Pancreas (tissue), 10 donors: ENCODE data around the gene NEU2. TPM values are rescaled to one million over a fixed set of nuclear protein-coding genes. Genes with fewer than 3 reads are reported as not detected.
A peak's percentile ranks its signal among the peaks of the same experiment; 100 is the strongest.
"Not testable (repeated sequence)": the region's sequence is repeated elsewhere in the genome, so short reads cannot be mapped to it uniquely, and the experiment has no call there.

Experiments
- ATAC-seq, 4 donors: fragments of 200-7000 bp; cut with Tn5 transposase; one replicate each; pipeline versions ENCODE4 v1.8.0 to v1.9.1; 2020; ENCODE audit warnings: mild to moderate bottlenecking in 4 of 4, moderate library complexity in 4 of 4
- DNase-seq, 6 donors: peaks; one replicate each; pipeline ENCODE4 v3.0.0-alpha.2; 2020
- FAIRE-seq: peaks from 2 replicates; lab custom pipeline; 2012; peaks lifted over from hg19 to GRCh38; lab: Jason Lieb, UNC
- H3K27ac ChIP-seq, 4 donors: fragments of 200-600 bp; sonication (generic); 1 replicate in 3 of 4; 2 replicates in 1 of 4; pipeline versions ENCODE4 v1.5.0 to v1.8.0; 2020
- H3K27me3 ChIP-seq, 4 donors: fragments of 200-600 bp; one replicate each; pipeline ENCODE4 v1.8.0; 2021
- H3K36me3 ChIP-seq, 3 donors: fragments of 200-600 bp; sonication (generic) in 1 of 3; one replicate each; pipeline versions ENCODE4 v1.5.0 to v1.8.0; 2020 to 2021
- H3K4me1 ChIP-seq, 3 donors: fragments of 200-600 bp; one replicate each; pipeline ENCODE4 v1.8.0; 2021
- H3K4me3 ChIP-seq, 4 donors: fragments of 200-600 bp; sonication (generic) in 2 of 4; one replicate each; pipeline versions ENCODE4 v1.5.0 to v1.8.0; 2020 to 2021
- H3K9me3 ChIP-seq, 4 donors: fragments of 200-600 bp; one replicate each; pipeline ENCODE4 v1.8.0; 2021
- CTCF ChIP-seq, 4 donors: fragments of 200-600 bp; sonication (generic) in 3 of 4; IDR thresholded peaks; one replicate each; pipeline versions ENCODE4 v1.5.0 to v1.8.0; 2021; ENCODE audit warnings: antibody characterized with exemption in 4 of 4
- WGBS, 2 donors: extraction: QIAGEN DNeasy Blood & Tissue Kit; methylation state at CpG; one replicate each; pipeline ENCODE4 v1.1.7; 2013; 5-methylcytosine and 5-hydroxymethylcytosine counted together
- intact Hi-C, 3 donors: fragments of 100-400 bp; cut with DNase I; formaldehyde crosslinking; loops; one replicate each; pipeline versions ENCODE4 v1.11.1 to v1.14.2; 2022
- polyA plus RNA-seq, 2 donors: library from polyadenylated mRNA; stranded (reverse); fragments of 200-250 nt; gene quantifications; one replicate each; pipeline ENCODE4 v1.2.3, GENCODE V29; 2013
- total RNA-seq, 6 donors: library from RNA; stranded (reverse); fragmentation: NEBNext Ultra II Directional in 4 of 6; extraction: Animal tissue kit (Norgen Biotek cat#: 25700) in 4 of 6; gene quantifications; one replicate each; pipeline versions ENCODE4 v1.2.1 to v1.2.4, GENCODE V29; 2021 to 2023
- donor health status: healthy with polysubstance abuse.
- donor health status: DM: no; HTN: no; CAD: no; lungs with moderate emphysema.
- donor health status: DM: no; HTN: no; CAD: no.
- donor health status: control.
- donor health status: control.
- donor health status: Bipolar disorder and iron deficiency.
- donor health status: DM: yes; HTN: yes; CAD: no.
- donor health status: DM: no; HTN: no; CAD: no.
- donor health status: DM: no; HTN: no; CAD: no.
- donor health status: DM: yes; HTN: yes; CAD: no.

Gene NEU2
- total and polyA plus RNA-seq, 8 donors = not detected

- Histone ChIP-seq H3K27ac (no peak overlapping the region), H3K9me3 (no peaks in the 10 kb centered on the region), H3K27me3 (no peaks in the 10 kb centered on the region), H3K4me1 (no peaks in the 10 kb centered on the region), H3K36me3 (no peaks in the 10 kb centered on the region), H3K4me3 (no peak overlapping the region)
- no peak for TF ChIP-seq CTCF (IDR thresholded peaks at IDR 0.05)
- no peak for DNase-seq
- 89 to 91% methylated on average over 9 of the region's 9 CpGs for WGBS, 2 donors
- no peak for FAIRE-seq
- no peak for ATAC-seq
- intact Hi-C loops = no loop called here
Observed at GRCh38 chr2:233063976-233064411, 31.5 kb downstream of the NEU2 start.

- no peaks in the 10 kb centered on the region for H3K27me3 ChIP-seq
- no peaks in the 10 kb centered on the region for H3K4me1 ChIP-seq
- no peak for TF ChIP-seq CTCF (IDR thresholded peaks at IDR 0.05)
- no peaks in the 10 kb centered on the region for H3K36me3 ChIP-seq
- no peak for FAIRE-seq
- no peak overlapping the region for H3K27ac ChIP-seq
- H3K9me3 ChIP-seq = no peaks in the 10 kb centered on the region
- DNase-seq = peak in 1 of 6 donors; percentile 34
- 71 to 82% methylated on average over 16 of the region's 16 CpGs for WGBS, 2 donors
- H3K4me3 ChIP-seq = no peak overlapping the region
- intact Hi-C loops = no loop called here
- no peak for ATAC-seq
Observed at GRCh38 chr2:233064530-233065199, 32.2 kb downstream of the NEU2 start.

- H3K9me3 ChIP-seq, H3K36me3 ChIP-seq, FAIRE-seq, H3K4me3 ChIP-seq, ATAC-seq, H3K4me1 ChIP-seq, H3K27me3 ChIP-seq, intact Hi-C loops, H3K27ac ChIP-seq: not testable (repeated sequence)
- WGBS, 2 donors = 81 to 83% methylated on average over 4 of the region's 4 CpGs
- DNase-seq = peak in 1 of 6 donors; percentile 2
Observed at GRCh38 chr2:233065200-233065589, 32.7 kb downstream of the NEU2 start.

- no peaks in the 10 kb centered on the region for H3K9me3 ChIP-seq
- TF ChIP-seq CTCF (IDR thresholded peaks at IDR 0.05) = no peak
- FAIRE-seq = no peak
- no peak for ATAC-seq
- H3K4me1 ChIP-seq = no peaks in the 10 kb centered on the region
- peak in 1 of 6 donors; percentile 6 for DNase-seq
- no peak overlapping the region for H3K4me3 ChIP-seq
- no peaks in the 10 kb centered on the region for H3K36me3 ChIP-seq
- WGBS, 2 donors = 87 to 91% methylated on average over 9 of the region's 9 CpGs
- no peaks in the 10 kb centered on the region for H3K27me3 ChIP-seq
- H3K27ac ChIP-seq = no peak overlapping the region
- intact Hi-C loops = no loop called here
Observed at GRCh38 chr2:233065954-233066470, 33.5 kb downstream of the NEU2 start.

GRCh38 chr2:233068762-233069418 lies 36.4 kb downstream of the NEU2 start:
- no peak for DNase-seq

More at GRCh38 chr2:233068762-233069418, 36.4 kb downstream of the NEU2 start:
- WGBS, 2 donors = 50 to 59% methylated on average over 9 of the region's 9 CpGs
- intact Hi-C loops = no loop called here
- no peaks in the 10 kb centered on the region for H3K27me3 ChIP-seq
- no peak for FAIRE-seq
- no peak for ATAC-seq
- no peak overlapping the region for H3K27ac ChIP-seq
- H3K9me3 ChIP-seq = no peaks in the 10 kb centered on the region
- TF ChIP-seq CTCF (IDR thresholded peaks at IDR 0.05) = no peak
- H3K4me1 ChIP-seq = no peaks in the 10 kb centered on the region
- no peak overlapping the region for H3K4me3 ChIP-seq
- H3K36me3 ChIP-seq = no peaks in the 10 kb centered on the region
